NCI-H2081 (cell line): ENCODE data around the gene SGCA.

Experiments
- DNase-seq, 2 experiments: peaks; one replicate each; lab custom pipeline; 2025; lab: John Stamatoyannopoulos, UW

Gene SGCA

GRCh38 chr17:50149417-50150353 lies 16.1 kb upstream of the SGCA start:
- DNase-seq, result peak; percentile 37 to 59

DNA sequence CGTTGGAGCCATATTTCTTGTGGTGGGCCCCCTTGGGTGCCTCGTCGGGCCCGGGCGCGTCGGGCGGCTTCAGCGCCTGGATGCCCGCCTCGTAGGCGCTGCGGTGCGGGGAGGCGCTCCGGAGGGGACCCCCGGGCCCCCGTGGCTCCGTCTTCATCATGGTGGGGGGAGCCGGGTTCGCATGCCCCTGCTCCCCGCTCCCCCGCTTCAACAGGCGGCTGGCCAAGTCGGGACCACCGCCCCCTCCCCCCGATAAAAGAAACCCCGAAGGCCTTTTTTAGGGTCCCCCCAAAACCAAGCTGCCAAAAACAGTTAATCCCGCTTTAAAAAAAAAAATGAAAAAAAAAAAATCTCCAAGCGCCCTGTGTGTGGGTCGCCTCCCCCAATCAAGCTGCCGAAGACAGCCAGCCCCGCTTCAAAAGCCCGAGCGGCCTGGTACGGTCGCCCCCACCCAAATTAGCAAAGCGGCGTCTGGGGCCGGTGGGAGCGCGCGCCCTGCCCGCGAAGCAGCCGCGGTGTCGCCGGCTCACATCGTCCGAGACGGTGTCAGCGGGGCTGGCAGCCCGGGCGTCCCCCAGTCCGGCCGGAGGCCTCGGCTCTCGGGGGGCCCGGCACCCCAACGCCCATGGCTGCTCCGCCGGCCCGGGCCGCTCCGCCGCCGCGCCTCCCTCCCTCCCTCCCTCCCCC lies 15.3 kb upstream of the SGCA start, which contains the start of gene PPP1R9B:
PPP1R9B (minus strand) TSS at position 324 of the 687 bp plus-strand sequence; CDS start at position 160, 164 bp downstream.
- DNase-seq, result no peak

DNA sequence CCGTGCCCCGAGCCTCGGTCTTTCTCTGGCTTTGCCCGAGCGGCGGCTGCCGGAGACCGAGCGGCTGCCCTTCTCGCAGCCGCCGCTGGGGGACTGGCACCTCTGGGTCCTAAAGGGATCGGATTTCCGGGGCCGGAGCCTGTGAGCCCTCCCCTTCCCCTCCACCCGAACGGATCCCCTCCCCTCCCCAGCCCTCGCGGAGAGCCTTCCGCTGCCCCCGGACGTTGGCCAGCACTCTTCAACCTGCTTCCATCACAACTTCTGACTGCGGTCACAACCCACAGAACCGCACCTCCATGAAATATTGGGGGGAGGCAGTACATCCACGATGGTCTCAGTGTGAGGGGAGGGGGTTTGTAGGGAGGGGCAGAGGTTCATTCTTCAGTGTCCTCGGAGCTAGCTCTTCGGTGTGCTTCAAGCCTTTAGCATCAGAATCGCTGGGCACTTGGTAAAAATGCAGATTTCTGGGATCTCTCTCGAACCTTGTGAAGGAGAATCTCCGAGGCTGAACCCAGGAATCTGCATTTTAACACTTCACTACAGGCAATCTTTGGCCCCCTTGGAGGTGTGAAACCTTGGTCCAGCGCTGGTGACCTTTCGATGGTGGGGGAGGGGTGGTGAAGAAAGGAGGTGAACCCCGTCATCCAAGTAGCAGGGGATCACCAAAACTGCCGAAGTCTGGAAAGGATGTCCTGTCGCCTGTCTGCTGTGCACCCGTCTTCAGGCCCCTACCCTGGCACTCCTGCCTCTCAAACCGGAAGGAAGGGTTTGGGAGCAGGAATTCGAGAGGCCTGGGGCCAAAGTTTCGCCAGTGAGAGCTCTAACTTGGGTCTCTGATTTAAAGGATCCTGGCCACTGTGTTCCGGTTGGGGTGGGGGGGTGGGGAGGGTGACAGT lies 14.5 kb upstream of the SGCA start:
- DNase-seq, result peak; percentile 94

GRCh38 chr17:50151937-50152547 lies 13.8 kb upstream of the SGCA start:
- peak; percentile 75 to 92 for DNase-seq

GRCh38 chr17:50152736-50153135 lies 13.1 kb upstream of the SGCA start:
- no peak for DNase-seq

DNA sequence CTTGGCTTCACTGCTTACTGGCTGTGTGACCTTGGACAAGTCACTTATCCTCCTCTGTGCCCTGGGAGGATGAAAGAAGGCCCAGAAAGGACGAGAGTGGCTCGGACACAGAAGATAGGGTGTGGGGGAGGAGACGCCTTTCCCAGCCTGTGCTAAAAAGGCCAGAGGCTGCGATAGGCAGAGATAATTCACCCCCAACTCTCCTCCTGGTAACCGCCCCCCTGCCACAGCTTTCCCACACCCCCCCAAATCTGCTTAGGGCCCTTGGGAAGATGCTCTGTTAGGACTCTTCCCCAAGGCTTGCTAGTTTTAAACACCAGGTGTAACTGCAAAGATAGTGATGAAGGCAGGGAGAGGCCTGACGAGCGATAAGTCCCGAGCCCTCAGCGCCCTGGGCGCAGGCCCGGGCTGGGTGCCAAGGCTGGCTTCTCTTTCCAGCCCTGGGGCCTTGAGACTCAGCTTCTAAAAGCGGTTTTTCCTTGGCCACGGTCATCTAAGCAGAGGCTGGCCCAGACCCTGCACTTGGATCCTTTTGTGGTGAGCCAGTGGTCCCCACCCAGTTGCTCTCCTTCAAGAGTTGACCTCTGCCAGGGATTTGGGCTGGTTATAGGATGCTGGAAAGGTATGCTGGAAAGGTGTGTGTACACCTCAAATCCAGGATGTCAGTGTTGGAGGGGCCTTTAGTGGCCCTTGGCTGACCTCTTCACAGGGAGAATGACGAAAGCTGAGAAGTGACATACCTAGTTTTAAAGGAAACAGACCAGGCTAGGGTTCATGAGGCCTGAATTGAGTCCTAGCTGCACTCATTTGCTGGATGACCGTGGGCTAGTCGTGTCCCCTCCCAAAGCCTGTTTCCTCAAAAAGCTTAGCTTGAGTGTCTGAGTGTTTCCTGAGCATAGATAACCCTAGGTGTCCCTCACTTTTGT lies 11.9 kb upstream of the SGCA start:
- no peak for DNase-seq

- no peak for DNase-seq
Measured at GRCh38 chr17:50154604-50155003, 11.2 kb upstream of the SGCA start.

GRCh38 chr17:50155115-50155819 lies 10.5 kb upstream of the SGCA start:
- DNase-seq, result no peak

GRCh38 chr17:50157891-50158290 lies 7.9 kb upstream of the SGCA start:
- no peak for DNase-seq

DNA sequence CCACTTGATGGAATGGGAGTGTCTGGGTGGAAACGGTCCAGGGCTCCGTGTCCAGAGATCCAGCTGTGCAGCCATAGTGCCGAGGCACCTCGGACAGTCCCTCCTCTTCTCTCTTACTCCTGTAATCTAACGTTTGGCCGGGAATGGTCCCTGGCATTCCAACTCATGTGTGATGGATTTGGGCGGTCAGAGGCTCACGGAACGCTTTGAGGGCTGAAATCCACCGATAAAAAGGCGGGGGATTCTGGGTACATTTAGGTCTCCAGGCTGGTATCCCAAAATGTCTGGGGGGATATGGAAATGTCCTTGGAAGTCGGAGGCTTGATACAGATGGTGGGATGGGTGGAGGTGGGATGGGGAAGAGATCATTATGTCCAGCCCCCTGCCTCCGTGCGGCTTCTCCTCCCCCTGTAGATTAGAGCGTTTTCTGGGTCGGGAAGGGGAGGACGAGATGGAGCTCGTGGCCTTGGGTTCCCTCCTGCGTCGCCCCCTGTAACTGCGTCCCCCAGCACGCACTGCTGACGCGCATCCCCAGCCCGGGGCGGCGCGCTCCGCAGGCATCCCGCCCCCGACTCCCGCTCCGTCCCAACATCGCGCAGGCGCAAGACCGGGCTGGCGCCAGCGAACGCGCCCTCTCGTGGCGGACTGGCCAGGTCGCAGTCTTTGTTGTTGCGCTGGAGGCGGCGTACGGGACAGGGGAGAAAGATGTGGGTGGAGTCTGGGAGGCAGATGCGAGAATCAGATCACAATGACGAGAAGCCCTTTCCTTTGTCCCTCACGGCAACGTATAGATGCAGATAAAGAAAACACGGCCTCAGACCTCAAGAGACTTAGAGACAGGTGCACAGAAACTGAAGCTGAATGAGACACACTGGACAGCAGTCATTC lies 4.5 kb upstream of the SGCA start:
- peak; percentile 93 to 94 for DNase-seq

- no peak for DNase-seq
Measured at GRCh38 chr17:50161911-50162288, 3.9 kb upstream of the SGCA start.

DNA sequence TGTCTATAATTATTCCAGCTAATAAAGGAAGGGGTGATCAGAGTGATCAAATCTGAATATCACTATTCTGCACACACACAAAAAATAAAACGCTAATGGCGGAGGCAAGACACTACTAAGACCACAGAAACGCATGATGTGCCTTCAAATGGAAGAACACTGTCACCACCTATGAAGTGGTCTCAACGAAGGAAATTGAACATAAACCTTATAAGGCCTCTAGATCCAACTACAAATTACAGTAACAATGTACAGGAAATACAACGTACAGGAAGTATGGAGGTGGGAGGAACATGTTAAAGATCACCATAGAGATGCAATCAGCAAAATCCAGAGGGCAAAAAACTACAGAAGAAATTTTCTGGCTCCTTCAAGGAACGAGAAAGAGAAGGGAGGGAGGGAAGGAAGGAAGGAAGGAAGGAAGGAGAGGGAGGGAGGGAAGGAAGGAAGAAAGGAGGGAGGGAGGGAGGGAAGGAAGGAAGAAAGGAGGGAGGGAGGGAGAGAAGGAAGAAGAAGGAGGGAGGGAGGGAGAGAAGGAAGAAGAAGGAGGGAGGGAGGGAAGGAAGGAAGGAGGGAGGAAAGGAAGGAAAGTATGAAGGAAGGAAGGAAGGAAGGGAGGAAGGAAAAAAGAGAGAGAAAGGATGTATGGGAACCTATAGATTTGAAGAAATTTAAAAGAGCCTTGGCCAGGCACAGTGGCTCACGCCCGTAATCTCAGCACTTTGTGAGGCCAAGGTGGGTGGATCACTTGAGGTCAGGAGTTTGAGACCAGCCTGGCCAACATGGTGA lies 3.1 kb upstream of the SGCA start:
- no peak for DNase-seq

DNA sequence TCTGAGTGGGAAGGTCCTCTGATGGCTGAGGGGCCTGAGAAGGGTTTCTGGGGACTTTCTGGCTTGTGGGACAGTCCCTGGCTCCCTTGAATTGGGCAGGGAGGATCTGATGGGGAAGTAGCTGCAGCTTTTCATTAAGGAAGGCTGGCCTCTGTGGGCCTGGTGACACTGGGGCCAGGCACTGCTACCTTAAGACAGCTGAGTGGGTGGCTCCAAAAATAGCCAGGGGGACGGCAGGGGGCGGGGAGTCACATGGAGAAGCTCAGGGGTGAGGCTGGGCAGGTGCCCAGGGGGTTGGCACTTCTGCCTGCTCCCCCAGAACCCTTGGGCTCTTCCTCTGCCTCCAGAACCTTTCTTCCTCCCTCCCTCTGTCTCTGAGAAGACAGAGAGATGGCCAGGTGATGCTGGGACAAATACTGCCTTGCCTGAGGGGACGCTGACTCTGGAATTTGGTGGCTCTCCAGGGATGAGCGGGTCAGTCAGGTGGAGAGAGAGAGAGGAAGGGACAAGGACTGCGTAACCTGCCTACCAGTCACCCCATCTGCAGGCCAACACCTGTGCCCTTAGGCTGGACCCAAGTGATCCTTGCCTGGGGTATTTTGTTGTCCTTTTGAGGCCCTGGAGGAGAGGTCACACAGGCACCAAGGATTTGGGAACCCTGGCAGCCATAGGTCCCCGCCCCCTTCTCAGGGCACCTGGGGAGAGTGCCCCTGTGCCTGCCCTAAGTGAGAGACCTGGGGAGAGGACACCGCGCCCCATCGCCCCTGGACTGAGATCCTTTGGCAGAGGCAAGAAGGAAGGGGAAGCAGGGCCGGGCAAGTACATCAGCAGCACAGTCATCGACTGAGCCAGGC lies 1.7 kb upstream of the SGCA start:
- no peak for DNase-seq

- DNase-seq, result no peak
Measured at GRCh38 chr17:50164697-50164988, 1.2 kb upstream of the SGCA start.

DNA sequence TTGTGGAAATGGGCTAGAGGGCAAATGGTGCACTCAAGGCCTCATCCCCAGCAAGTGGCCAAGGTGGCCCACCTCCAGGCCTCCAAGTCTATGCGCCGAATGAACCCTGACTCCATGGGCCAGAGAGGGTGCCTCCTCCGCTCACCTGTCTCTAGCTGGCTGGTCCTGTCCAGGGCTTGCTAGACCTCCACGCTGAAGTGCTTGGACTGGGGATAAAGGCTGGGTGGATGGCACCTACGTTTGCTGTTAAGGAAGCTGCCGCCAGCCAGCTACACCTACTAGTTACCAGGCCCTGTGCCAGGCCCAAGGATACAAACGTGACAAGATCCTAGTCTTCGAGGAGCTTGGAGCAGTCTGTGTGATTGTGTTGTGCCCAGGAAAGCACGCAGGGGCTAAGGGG lies 739 bp upstream of the SGCA start:
- DNase-seq, result no peak

DNA sequence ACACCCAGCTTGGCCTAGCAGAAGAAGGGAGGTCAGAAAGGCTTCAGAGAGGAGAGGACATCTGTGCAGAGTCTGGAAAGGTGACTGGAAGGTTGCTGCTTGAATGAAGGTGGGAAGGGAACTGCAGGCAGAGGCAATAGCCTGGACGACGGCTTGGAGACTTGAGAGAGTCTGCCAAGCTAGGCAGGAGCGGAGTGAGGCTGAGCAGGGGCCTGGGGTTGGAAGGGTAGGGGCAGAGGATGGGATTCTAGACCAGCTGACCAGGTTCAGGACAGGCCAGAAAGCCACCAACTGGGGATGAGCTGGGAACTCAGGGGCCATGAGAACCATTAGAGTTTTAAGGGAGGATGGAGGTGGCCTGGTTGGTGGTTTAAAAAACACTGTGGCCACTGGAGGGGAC lies 339 bp upstream of the SGCA start:
- no peak for DNase-seq

DNA sequence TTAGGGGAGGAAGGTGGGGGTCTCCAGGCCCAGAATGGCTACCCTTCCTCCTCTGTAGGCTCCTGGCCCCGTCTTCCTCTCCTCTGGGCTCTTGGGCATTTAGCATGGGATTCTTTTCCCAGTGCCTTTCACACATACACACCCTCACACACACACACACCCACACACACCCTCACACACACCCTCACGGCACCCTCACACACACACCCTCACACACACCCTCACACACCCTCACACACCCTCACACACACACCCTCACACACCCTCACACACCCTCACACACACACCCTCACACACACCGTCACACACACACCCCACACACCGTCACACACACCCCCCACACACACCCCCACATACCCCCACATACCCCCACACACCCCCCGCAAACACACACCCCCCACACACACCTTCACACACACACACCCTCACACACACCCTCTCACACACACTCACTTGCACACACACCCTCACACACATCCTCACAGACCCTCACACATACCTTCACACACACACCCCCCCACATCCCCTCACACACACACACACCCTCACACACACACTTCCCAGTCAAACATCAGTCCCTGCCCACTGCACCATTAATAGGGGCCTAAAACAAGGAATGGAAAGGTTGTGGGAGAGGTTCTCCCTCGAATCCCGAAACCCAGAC lies 845 bp downstream of the SGCA start:
- no peak for DNase-seq
